Adipocyte (in vitro differentiated cells): ENCODE results near the gene SMIM41.

Source experiments
- DNase-seq: peaks from one replicate; pipeline ENCODE4 v3.0.0-alpha.2; 2015; ENCODE audit warnings: low read depth
- H3K27me3 ChIP-seq: replicated peaks from 2 replicates; pipeline ENCODE4 v1.7.0; 2013; ENCODE audit warnings: mild to moderate bottlenecking, low read length, moderate library complexity; ENCODE audit not compliant: control insufficient read depth, insufficient read depth
- H3K36me3 ChIP-seq: 2 replicates; pipeline ENCODE4 v1.7.0; 2013; ENCODE audit warnings: low read length, mild to moderate bottlenecking, moderate library complexity; ENCODE audit not compliant: control insufficient read depth, insufficient read depth, severe bottlenecking
- H3K4me1 ChIP-seq: 2 replicates; pipeline ENCODE4 v1.7.0; 2013; ENCODE audit warnings: mild to moderate bottlenecking, low read length, moderate library complexity; ENCODE audit not compliant: control insufficient read depth, insufficient read depth
- H3K4me3 ChIP-seq: 2 replicates; pipeline ENCODE4 v1.7.0; 2013; ENCODE audit warnings: mild to moderate bottlenecking, low read length, moderate library complexity
- H3K9ac ChIP-seq: 2 replicates; pipeline ENCODE4 v1.7.0; 2013; ENCODE audit warnings: mild to moderate bottlenecking, low read length, moderate library complexity
- H3K9me3 ChIP-seq: 2 replicates; pipeline ENCODE4 v1.7.0; 2013; ENCODE audit warnings: mild to moderate bottlenecking, low read length, moderate library complexity; ENCODE audit not compliant: control insufficient read depth

SMIM41 gene

GRCh38 chr12:52070185-52070925 is 9.1 kb upstream of the SMIM41 start:
- no peaks in the 10 kb centered on the region for H3K9me3 ChIP-seq
- H3K4me1 ChIP-seq, result peaks cover 35% of the 10 kb centered on the region
- peak; percentile 86 for DNase-seq
- no peaks in the 10 kb centered on the region for H3K27me3 ChIP-seq
- H3K9ac ChIP-seq, result peak overlapping the region; percentile 96
- H3K4me3 ChIP-seq, result peak overlapping the region; percentile 94
- H3K36me3 ChIP-seq, result peaks cover 20% of the 10 kb centered on the region

DNA sequence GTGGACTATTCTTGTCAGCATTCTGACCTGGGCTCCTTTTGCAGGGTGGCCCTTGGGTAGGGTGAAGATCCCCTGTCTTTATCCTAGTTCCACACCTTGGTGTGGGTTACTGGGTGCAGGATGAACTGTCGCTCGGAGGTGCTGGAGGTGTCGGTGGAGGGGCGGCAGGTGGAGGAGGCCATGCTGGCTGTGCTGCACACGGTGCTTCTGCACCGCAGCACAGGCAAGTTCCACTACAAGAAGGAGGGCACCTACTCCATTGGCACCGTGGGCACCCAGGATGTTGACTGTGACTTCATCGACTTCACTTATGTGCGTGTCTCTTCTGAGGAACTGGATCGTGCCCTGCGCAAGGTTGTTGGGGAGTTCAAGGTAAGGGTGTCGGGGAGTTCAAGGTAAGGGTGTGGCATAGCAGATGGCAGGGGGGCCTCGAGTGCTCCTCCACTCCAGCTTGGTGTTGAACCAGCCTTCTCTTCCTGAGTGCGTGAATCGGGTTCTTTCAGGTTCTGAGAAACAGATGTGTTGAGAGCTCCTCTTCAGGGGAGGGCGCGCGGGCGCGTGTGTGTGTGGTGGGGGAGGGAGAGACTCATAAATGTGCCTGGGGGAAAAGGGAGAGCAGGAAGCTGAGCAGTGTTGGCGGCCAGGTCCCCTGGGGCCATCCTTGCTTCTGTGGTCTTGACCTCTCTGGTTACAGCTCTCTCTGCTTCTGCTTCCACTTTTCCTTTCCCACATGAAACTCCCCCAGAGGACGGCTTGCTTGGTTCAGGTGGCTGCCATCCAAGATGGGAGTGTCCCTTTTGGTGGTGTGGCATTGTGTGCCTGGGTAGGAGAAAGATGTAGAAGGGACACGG is 5.7 kb upstream of the SMIM41 start:
- Histone ChIP-seq H3K27me3 (no peaks in the 10 kb centered on the region), H3K4me3 (no peak overlapping the region), H3K9me3 (no peaks in the 10 kb centered on the region), H3K9ac (no peak overlapping the region), H3K4me1 (peaks cover 35% of the 10 kb centered on the region), H3K36me3 (peaks cover 46% of the 10 kb centered on the region)
- no peak for DNase-seq

GRCh38 chr12:52074971-52075724 is 4.4 kb upstream of the SMIM41 start:
- Histone ChIP-seq H3K9ac (no peak overlapping the region), H3K4me3 (no peak overlapping the region), H3K27me3 (no peaks in the 10 kb centered on the region), H3K36me3 (peaks cover 46% of the 10 kb centered on the region), H3K9me3 (no peaks in the 10 kb centered on the region), H3K4me1 (peaks cover 35% of the 10 kb centered on the region)
- peak; percentile 40 for DNase-seq

DNA sequence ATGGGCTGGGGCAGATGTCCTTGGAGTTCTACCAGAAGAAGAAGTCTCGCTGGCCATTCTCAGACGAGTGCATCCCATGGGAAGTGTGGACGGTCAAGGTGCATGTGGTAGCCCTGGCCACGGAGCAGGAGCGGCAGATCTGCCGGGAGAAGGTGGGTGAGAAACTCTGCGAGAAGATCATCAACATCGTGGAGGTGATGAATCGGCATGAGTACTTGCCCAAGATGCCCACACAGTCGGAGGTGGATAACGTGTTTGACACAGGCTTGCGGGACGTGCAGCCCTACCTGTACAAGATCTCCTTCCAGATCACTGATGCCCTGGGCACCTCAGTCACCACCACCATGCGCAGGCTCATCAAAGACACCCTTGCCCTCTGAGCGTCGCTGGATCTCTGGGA is 2.7 kb upstream of the SMIM41 start:
- H3K9me3 ChIP-seq, result no peaks in the 10 kb centered on the region
- no peaks in the 10 kb centered on the region for H3K27me3 ChIP-seq
- H3K4me3 ChIP-seq, result no peak overlapping the region
- H3K9ac ChIP-seq, result no peak overlapping the region
- peaks cover 26% of the 10 kb centered on the region for H3K4me1 ChIP-seq
- no peak for DNase-seq
- H3K36me3 ChIP-seq, result peaks cover 46% of the 10 kb centered on the region

DNA sequence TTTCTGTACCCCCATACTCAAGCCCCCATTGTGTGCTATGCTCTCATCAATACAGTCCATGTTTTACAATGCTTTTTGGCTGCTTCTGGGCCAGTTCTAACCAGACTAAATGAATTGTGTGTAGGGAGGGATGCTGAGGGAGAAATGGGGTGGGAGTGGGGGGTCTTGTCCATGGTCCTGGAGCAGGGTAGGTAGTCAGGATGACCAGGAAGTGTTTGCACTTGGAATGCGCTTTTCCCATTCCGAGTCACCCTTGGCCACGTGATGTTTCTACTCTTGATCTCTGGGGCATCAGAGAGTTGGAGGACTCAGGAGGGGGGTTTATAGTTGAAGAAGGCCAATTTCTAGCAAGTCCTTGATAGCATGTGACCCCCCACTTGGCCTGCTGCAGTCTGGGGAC is 1.2 kb upstream of the SMIM41 start:
- no peaks in the 10 kb centered on the region for H3K9me3 ChIP-seq
- no peaks in the 10 kb centered on the region for H3K27me3 ChIP-seq
- no peak overlapping the region for H3K9ac ChIP-seq
- H3K4me3 ChIP-seq, result no peak overlapping the region
- peaks cover 44% of the 10 kb centered on the region for H3K36me3 ChIP-seq
- H3K4me1 ChIP-seq, result peaks cover 32% of the 10 kb centered on the region
- DNase-seq, result no peak

DNA sequence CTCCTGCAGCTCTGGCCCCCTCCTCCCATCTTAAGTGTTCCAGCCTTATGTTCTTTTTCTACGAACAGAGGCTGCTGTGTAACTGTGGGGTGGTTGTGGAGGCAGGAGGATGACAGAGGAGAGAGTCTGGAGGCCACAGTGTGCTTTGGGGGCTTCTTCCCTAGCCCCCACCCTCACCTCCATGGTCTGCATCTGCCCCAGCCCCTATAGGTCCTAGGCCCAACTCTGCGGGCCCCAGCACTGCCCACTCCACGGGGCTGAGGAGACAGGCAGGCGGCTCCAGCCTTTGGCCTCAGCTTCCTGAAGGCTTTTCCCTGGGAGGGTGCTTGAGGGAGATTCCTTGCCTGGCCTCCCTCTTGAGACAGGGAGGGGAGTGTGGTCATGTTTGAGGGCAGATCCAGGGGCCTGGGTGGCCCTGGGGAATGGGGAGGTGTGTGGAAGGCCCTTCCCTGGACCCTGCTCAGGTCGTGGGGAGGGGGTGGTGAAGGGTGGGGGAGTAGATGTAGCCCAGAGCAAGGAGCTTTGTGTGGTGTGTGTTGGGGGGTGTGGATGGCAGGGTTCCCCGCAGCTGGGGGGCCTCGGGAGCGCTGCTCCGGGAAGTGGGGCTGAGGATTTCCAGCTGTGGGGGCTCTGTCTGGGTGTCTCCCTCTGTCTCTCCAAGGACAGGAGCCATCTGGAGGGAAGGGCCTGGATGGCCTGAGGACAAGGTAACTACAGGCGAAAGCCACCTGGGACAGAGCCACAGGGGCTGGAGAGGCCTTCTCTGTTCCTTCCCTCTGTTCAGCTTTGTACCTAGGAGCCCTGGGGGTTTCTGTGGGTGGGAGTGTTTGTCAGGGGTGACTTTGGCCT is 1.1 kb downstream of the SMIM41 start:
- H3K9me3 ChIP-seq, result no peaks in the 10 kb centered on the region
- no peak overlapping the region for H3K4me3 ChIP-seq
- no peak for DNase-seq
- peaks cover 21% of the 10 kb centered on the region for H3K4me1 ChIP-seq
- H3K27me3 ChIP-seq, result no peaks in the 10 kb centered on the region
- peaks cover 24% of the 10 kb centered on the region for H3K36me3 ChIP-seq
- H3K9ac ChIP-seq, result no peak overlapping the region

GRCh38 chr12:52081263-52081733 is 1.8 kb downstream of the SMIM41 start:
- Histone ChIP-seq H3K9me3 (no peaks in the 10 kb centered on the region), H3K36me3 (peaks cover 19% of the 10 kb centered on the region), H3K4me1 (peaks cover 21% of the 10 kb centered on the region), H3K9ac (peak overlapping the region; percentile 54), H3K4me3 (no peak overlapping the region), H3K27me3 (no peaks in the 10 kb centered on the region)
- no peak for DNase-seq

DNA sequence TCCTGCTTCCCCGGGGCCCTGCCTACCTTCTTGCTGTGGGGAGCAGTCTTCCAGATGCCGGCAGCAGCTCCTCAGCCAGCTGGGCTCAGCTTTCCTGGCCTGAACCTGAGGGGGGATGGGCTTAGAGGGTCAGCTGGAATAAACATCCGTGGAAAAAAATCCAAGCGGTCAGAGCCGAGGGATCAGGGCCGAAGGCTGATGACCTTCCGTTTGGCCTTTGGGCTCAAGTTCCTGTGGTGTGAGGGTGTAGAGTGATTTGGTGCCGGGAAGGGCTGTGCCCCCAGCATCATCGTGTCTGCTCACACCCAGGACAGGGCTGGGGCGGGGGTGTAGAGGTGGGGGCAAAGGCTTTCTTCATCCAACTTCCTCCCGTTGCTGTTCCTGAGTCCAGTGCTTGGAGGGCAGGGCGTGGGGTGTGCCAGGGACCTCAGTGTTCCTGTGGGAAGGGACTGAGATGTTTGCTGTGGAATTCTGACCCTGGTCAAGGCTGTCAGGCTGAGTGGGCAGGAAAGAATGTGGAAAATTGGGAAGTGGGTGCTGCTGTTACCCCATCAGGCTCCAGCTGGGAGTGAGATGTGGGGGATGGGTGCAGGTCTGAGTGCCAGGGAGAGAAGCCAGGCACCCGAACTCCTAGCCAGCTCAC is 2.6 kb downstream of the SMIM41 start:
- Histone ChIP-seq H3K36me3 (peaks cover 11% of the 10 kb centered on the region), H3K4me3 (no peak overlapping the region), H3K4me1 (peaks cover 21% of the 10 kb centered on the region), H3K27me3 (peaks cover 4% of the 10 kb centered on the region), H3K9ac (peak overlapping the region; percentile 54), H3K9me3 (no peaks in the 10 kb centered on the region)
- peak; percentile 32 for DNase-seq

DNA sequence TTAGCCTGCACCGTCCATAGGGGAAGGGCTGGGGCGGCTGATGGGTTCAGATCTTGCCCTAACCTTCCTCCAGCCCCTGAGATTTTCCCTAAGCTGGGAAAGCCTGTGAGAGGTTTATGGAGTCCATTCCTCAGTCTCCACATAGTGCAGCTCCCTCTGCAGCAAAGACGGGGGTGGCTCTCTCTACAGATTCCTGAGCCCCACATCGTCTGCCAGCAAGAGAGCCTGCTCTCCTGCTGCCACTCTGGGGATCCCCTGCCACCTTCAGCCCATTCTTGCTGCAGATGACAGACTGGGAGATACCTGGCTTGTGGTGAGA is 3.1 kb downstream of the SMIM41 start:
- Histone ChIP-seq H3K36me3 (peaks cover 7% of the 10 kb centered on the region), H3K27me3 (peaks cover 5% of the 10 kb centered on the region), H3K9me3 (no peaks in the 10 kb centered on the region), H3K4me3 (no peak overlapping the region), H3K9ac (no peak overlapping the region), H3K4me1 (peaks cover 21% of the 10 kb centered on the region)
- DNase-seq, result no peak

- H3K9me3 ChIP-seq, result no peaks in the 10 kb centered on the region
- peaks cover 2% of the 10 kb centered on the region for H3K36me3 ChIP-seq
- H3K27me3 ChIP-seq, result peaks cover 9% of the 10 kb centered on the region
- DNase-seq, result peak; percentile 83
- no peak overlapping the region for H3K4me3 ChIP-seq
- H3K9ac ChIP-seq, result no peak overlapping the region
- H3K4me1 ChIP-seq, result peaks cover 21% of the 10 kb centered on the region
These were observed 3.6 kb downstream of the SMIM41 start for GRCh38 chr12:52082988-52083637.
